ENCODE data around the gene VSNL1. TPM values are rescaled to one million over a fixed set of nuclear protein-coding genes. Genes with fewer than 3 reads are reported as not detected.

Gene VSNL1
- total RNA-seq, 1 experiment from 2014 or later = not detected

DNA sequence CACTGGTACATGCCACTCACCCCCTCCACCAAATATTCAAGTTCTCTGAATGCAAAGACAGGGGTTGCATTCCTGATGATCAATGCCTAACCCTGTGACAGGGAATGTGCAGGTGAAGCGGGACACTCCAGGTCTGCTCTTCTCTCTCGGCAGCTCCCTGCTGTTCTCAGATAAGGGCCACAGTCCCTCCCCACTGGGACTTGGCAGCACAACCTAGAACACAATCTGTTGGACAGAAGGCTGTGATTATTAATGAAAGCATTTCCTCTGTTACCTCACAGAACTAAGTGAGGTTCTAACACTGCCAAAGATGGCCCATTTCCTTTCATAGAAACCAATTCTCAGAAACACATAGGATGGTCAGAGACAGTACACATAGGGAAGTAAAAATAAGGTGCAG lies 42.7 kb downstream of the VSNL1 start:
- H3K9me2 ChIP-seq (replicated peaks; ENCODE audit: low read length) = no peaks in the 10 kb centered on the region
- TF ChIP-seq, protein P1, sequence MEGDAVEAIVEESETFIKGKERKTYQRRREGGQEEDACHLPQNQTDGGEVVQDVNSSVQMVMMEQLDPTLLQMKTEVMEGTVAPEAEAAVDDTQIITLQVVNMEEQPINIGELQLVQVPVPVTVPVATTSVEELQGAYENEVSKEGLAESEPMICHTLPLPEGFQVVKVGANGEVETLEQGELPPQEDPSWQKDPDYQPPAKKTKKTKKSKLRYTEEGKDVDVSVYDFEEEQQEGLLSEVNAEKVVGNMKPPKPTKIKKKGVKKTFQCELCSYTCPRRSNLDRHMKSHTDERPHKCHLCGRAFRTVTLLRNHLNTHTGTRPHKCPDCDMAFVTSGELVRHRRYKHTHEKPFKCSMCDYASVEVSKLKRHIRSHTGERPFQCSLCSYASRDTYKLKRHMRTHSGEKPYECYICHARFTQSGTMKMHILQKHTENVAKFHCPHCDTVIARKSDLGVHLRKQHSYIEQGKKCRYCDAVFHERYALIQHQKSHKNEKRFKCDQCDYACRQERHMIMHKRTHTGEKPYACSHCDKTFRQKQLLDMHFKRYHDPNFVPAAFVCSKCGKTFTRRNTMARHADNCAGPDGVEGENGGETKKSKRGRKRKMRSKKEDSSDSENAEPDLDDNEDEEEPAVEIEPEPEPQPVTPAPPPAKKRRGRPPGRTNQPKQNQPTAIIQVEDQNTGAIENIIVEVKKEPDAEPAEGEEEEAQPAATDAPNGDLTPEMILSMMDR (conservative IDR thresholded peaks at IDR 0.05; ENCODE audit: low read depth, low read length) = no peak
- TF ChIP-seq EZH2phosphoT487 (IDR thresholded peaks at IDR 0.05; ENCODE audit: borderline replicate concordance, low read length) (no peak), EZH2 (IDR thresholded peaks at IDR 0.05; ENCODE audit: low read length, unreplicated experiment) (no peak)
- no peaks in the 10 kb centered on the region for H3K36me3 ChIP-seq (ENCODE audit: low read depth, low read length)
- no peaks in the 10 kb centered on the region for H3K27me3 ChIP-seq (ENCODE audit: low read length)
- H4K20me1 ChIP-seq (ENCODE audit: low read length) = no peaks in the 10 kb centered on the region
- no peaks in the 10 kb centered on the region for H3K79me2 ChIP-seq (ENCODE audit: low read length)
- H2AFZ ChIP-seq (ENCODE audit: low read length) = no peak overlapping the region
- H3K4me3 ChIP-seq (ENCODE audit: low read length) = no peak overlapping the region
- BruUV-seq (replicated peaks) = no TSS peak
- no peaks in the 10 kb centered on the region for H3K9me3 ChIP-seq (ENCODE audit: low read length)
- intact Hi-C loops (cut with micrococcal nuclease) = no loop called here
- no peak for ATAC-seq
- POLR2A ChIA-PET (ENCODE audit: unreplicated experiment) = no interaction called here
- no peak overlapping the region for H3K4me2 ChIP-seq (ENCODE audit: low read length)
- H3K4me1 ChIP-seq (ENCODE audit: insufficient read depth, low read length) = 0 out of 2 replicates have a peak, but pooled peaks cover 7% of the 10 kb centered on the region
- no peaks in the 10 kb centered on the region for H3F3A ChIP-seq (ENCODE audit: low read length, unreplicated experiment)
- H3K9ac ChIP-seq (ENCODE audit: low read length) = no peak overlapping the region
- DNase-seq = no peak
- H3K27ac ChIP-seq (ENCODE audit: low read length) = no peak overlapping the region
- CTCF ChIA-PET = no interaction called here

DNA sequence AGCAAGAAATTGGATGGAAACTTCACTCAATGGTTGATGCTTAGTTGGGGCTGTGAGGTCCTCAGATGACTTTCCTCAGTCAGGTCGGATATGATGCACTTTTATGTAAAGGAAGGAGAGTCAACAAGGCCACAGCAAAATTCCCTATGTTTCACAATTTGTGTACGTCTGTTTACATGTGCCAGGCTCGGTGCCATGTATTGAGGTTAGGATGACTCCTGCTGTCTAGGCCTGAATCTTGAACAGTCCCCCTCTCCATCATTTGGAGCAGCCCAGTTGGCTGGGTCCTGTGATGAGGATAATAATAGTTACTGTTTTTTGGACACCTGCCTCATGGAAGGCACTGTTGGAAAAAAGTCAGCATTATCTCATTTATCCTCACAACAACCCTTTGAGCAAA lies 43.1 kb downstream of the VSNL1 start:
- no peaks in the 10 kb centered on the region for H4K20me1 ChIP-seq (ENCODE audit: low read length)
- ChIA-PET CTCF (no interaction called here), POLR2A (ENCODE audit: unreplicated experiment) (no interaction called here)
- no peaks in the 10 kb centered on the region for H3K36me3 ChIP-seq (ENCODE audit: low read depth, low read length)
- no TSS peak for BruUV-seq (replicated peaks)
- H3K4me3 ChIP-seq (ENCODE audit: low read length) = no peak overlapping the region
- ATAC-seq (no peak), DNase-seq (no peak)
- no peaks in the 10 kb centered on the region for H3F3A ChIP-seq (ENCODE audit: low read length, unreplicated experiment)
- TF ChIP-seq, protein P1 (conservative IDR thresholded peaks at IDR 0.05; ENCODE audit: low read depth, low read length) = no peak
- TF ChIP-seq EZH2 (IDR thresholded peaks at IDR 0.05; ENCODE audit: low read length, unreplicated experiment) (no peak), EZH2phosphoT487 (IDR thresholded peaks at IDR 0.05; ENCODE audit: borderline replicate concordance, low read length) (no peak)
- H3K9me2 ChIP-seq (replicated peaks; ENCODE audit: low read length) = no peaks in the 10 kb centered on the region
- H3K9me3 ChIP-seq (ENCODE audit: low read length) = no peaks in the 10 kb centered on the region
- 0 out of 2 replicates have a peak, but pooled peaks cover 7% of the 10 kb centered on the region for H3K4me1 ChIP-seq (ENCODE audit: insufficient read depth, low read length)
- H3K4me2 ChIP-seq (ENCODE audit: low read length) = no peak overlapping the region
- H3K79me2 ChIP-seq (ENCODE audit: low read length) = no peaks in the 10 kb centered on the region
- no peak overlapping the region for H3K9ac ChIP-seq (ENCODE audit: low read length)
- intact Hi-C loops (cut with micrococcal nuclease) = no loop called here
- no peak overlapping the region for H2AFZ ChIP-seq (ENCODE audit: low read length)
- no peaks in the 10 kb centered on the region for H3K27me3 ChIP-seq (ENCODE audit: low read length)
- no peak overlapping the region for H3K27ac ChIP-seq (ENCODE audit: low read length)

GRCh38 chr2:17584689-17585088 lies 44.2 kb downstream of the VSNL1 start:
- Histone ChIP-seq H3K4me3 (ENCODE audit: low read length) (no peak overlapping the region), H3K9me3 (ENCODE audit: low read length) (no peaks in the 10 kb centered on the region), H2AFZ (ENCODE audit: low read length) (no peak overlapping the region), H3F3A (ENCODE audit: low read length, unreplicated experiment) (no peaks in the 10 kb centered on the region), H3K4me1 (ENCODE audit: insufficient read depth, low read length) (peaks cover 5% of the 10 kb centered on the region; the same call in 1 of the 2 replicates), H3K79me2 (ENCODE audit: low read length) (no peaks in the 10 kb centered on the region), H3K36me3 (ENCODE audit: low read depth, low read length) (no peaks in the 10 kb centered on the region), H3K27me3 (ENCODE audit: low read length) (no peaks in the 10 kb centered on the region), H3K9ac (ENCODE audit: low read length) (no peak overlapping the region), H4K20me1 (ENCODE audit: low read length) (no peaks in the 10 kb centered on the region), H3K27ac (ENCODE audit: low read length) (no peak overlapping the region), H3K9me2 (replicated peaks; ENCODE audit: low read length) (no peaks in the 10 kb centered on the region), H3K4me2 (ENCODE audit: low read length) (no peak overlapping the region)
- ATAC-seq = no peak
- CTCF ChIA-PET = no interaction called here
- POLR2A ChIA-PET (ENCODE audit: unreplicated experiment) = no interaction called here
- TF ChIP-seq EZH2phosphoT487 (IDR thresholded peaks at IDR 0.05; ENCODE audit: borderline replicate concordance, low read length) (no peak), EZH2 (IDR thresholded peaks at IDR 0.05; ENCODE audit: low read length, unreplicated experiment) (no peak)
- TF ChIP-seq, protein P1 (conservative IDR thresholded peaks at IDR 0.05; ENCODE audit: low read depth, low read length) = no peak
- BruUV-seq (replicated peaks) = no TSS peak
- DNase-seq = no peak
- intact Hi-C loops (cut with micrococcal nuclease) = no loop called here
